DOHH2 (cell line): Measurements from ENCODE around the gene CYTH1.

Source experiments
- CTCF ChIP-seq: fragments of 200-600 bp; sonication (generic); IDR thresholded peaks from one replicate; pipeline ENCODE4 v1.5.1; 2014; ENCODE audit warnings: antibody characterized with exemption, mild to moderate bottlenecking, low read depth, low read length; ENCODE audit not compliant: poor library complexity, severe bottlenecking
- EZH2phosphoT487 ChIP-seq: fragments of 200-600 bp; sonication (generic); IDR thresholded peaks from 2 replicates; pipeline ENCODE4 v1.6.1; 2017; ENCODE audit warnings: borderline replicate concordance, mild to moderate bottlenecking, antibody characterized with exemption, low read length, moderate library complexity, mixed read lengths

GRCh38 chr17:78753316-78754250, 28.5 kb downstream of the CYTH1 start:
- TF ChIP-seq CTCF (no peak), EZH2phosphoT487 (no peak)
